Stomach (tissue), 9 donors: ENCODE data around the gene KLHDC7B. TPM values are rescaled to one million over a fixed set of nuclear protein-coding genes. Genes with fewer than 3 reads are reported as not detected.

Experiments used
- DNase-seq, 2 donors: peaks; one replicate each; pipeline versions ENCODE4 v3.0.0 to v3.0.0-alpha.2; 2013 to 2019
- H3K27ac ChIP-seq, 5 donors: fragments of 200-600 bp in 4 of 5; sonication (generic) in 4 of 5; one replicate each; pipeline ENCODE4 v1.5.1; 2013 to 2019; ENCODE audit warnings: mild to moderate bottlenecking in 1 of 5, moderate library complexity in 1 of 5
- H3K27me3 ChIP-seq, 3 donors: fragments of 200-600 bp; sonication (generic); one replicate each; pipeline ENCODE4 v1.5.1; 2017 to 2019; ENCODE audit warnings: mixed run types in 1 of 3
- H3K36me3 ChIP-seq, 4 donors: fragments of 200-600 bp; sonication (generic); 1 replicate in 3 of 4; 2 replicates in 1 of 4; pipeline ENCODE4 v1.5.1; 2016 to 2019
- H3K4me1 ChIP-seq, 4 donors: fragments of 200-600 bp; sonication (generic); one replicate each; pipeline ENCODE4 v1.5.1; 2016 to 2019
- H3K4me3 ChIP-seq, 4 donors: fragments of 200-600 bp; sonication (generic) in 3 of 4; one replicate each; pipeline ENCODE4 v1.5.1; 2016 to 2019; ENCODE audit warnings: mild to moderate bottlenecking in 1 of 4
- H3K9me3 ChIP-seq, 4 donors: fragments of 200-600 bp; sonication (generic); one replicate each; pipeline ENCODE4 v1.5.1; 2016 to 2019
- CTCF ChIP-seq, 7 experiments: fragments of 450-650 bp in 4 of 7; fragments of 200-600 bp in 3 of 7; sonication (generic) in 3 of 7; IDR thresholded peaks; one replicate each; pipeline ENCODE4 v1.5.1; 2016 to 2019; ENCODE audit warnings: antibody characterized with exemption in 7 of 7, control low read depth in 2 of 7, mild to moderate bottlenecking in 1 of 7
- EP300 ChIP-seq: sonication (generic); formaldehyde crosslinking; IDR thresholded peaks from one replicate; pipeline ENCODE4 v1.6.1; 2017; ENCODE audit warnings: antibody characterized with exemption
- POLR2A ChIP-seq, 4 donors: fragments of 450-650 bp; IDR thresholded peaks; one replicate each; pipeline ENCODE4 v1.6.1; 2016; ENCODE audit warnings: antibody characterized with exemption in 4 of 4, control low read depth in 2 of 4, mild to moderate bottlenecking in 1 of 4, moderate library complexity in 1 of 4
- POLR2AphosphoS5 ChIP-seq, 3 donors: sonication (generic); formaldehyde crosslinking; IDR thresholded peaks; one replicate each; pipeline ENCODE4 v1.6.1; 2016; ENCODE audit warnings: antibody characterized with exemption in 3 of 3
- WGBS, 5 donors: extraction: QIAGEN DNeasy Blood & Tissue Kit in 3 of 5; methylation state at CpG; one replicate each; pipeline versions ENCODE4 v1.1.5 to v1.1.7; 2013 to 2018; 5-methylcytosine and 5-hydroxymethylcytosine counted together
- intact Hi-C: fragments of 100-400 bp; cut with DNase I; formaldehyde crosslinking; loops from one replicate; pipeline ENCODE4 v1.15.1; 2023; ENCODE audit warnings: low total_unique reads
- polyA plus RNA-seq, 3 donors: library from polyadenylated mRNA; stranded (reverse); fragments of 200-250 nt; gene quantifications; one replicate each; pipeline ENCODE4 v1.2.3, GENCODE V29; 2013
- total RNA-seq, 5 donors: library from RNA; depleted of rRNA; stranded (reverse); fragments of >200 nt; gene quantifications; one replicate each; pipeline versions ENCODE4 v1.1.0 to v1.2.3, GENCODE V29; 2014 to 2016
- donor health status: healthy with polysubstance abuse.
- donor health status: Bipolar disorder and iron deficiency.
- donor health status: healthy.

Gene KLHDC7B
- total and polyA plus RNA-seq, 8 donors = 0.25 to 0.46 TPM; not detected in 6

DNA sequence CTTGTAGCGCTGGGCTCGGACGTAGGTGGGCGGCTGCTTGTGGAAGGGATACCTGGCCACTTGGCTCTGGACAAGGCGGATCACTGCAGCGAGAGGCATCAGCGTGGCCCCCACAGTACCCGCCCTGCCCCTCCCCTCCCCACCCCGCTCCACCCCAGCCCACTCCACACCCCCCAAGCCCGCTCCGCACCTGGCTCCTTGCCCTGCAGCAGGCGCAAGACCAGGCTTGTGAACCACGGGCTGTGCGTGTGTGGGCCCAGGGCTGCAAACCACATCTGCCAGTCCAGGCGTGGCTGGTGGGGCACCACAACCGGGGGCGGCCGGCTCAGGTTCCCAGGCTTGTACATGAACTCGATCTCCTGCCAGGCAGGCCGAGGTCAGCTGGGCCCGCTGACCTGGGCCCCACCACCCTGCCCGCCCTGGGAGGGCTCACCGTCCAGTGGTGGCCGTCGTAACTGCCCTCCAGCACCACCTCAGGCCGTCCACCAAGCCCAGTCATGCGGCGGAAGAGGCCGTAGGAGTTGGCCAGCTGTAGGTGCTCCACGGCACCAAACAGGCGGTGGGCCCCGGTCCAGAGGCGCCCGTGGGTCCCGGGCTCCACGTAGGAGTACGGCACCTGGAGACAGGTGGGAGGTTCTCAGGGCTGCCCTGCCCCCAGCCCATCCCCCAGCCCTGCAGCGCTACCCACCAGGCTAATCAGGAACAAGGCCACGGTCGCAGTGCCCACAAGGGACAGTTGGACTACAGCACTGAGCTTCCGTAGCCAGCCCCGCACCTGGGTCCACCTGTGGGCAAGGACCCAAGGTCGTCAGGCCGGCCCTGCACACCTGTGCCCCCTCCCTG is 41.1 kb upstream of the KLHDC7B start:
- Histone ChIP-seq H3K27me3 (no peaks in the 10 kb centered on the region), H3K36me3 (peaks cover 27 to 40% (median 39%) of the 10 kb centered on the region in 4 donors), H3K4me1 (peaks cover 22 to 39% (median 33%) of the 10 kb centered on the region in 4 donors), H3K27ac (no peak overlapping the region), H3K9me3 (no peaks in the 10 kb centered on the region), H3K4me3 (no peak overlapping the region)
- intact Hi-C loops = loop anchor here (10.0 kb wide), 1 partner anchor 250 kb away; the partner anchor contains the start of gene HDAC10
- no peak for TF ChIP-seq EP300
- TF ChIP-seq POLR2AphosphoS5 (IDR thresholded peaks at IDR 0.05) = no peak
- no peak for TF ChIP-seq CTCF (IDR thresholded peaks at IDR 0.05)
- TF ChIP-seq POLR2A (IDR thresholded peaks at IDR 0.05) = no peak
- whole genome bisulfite sequencing, 5 donors = 86 to 97% (median 91%) methylated on average over 23 to 44 of the region's 44 CpGs
- DNase-seq = peak in 1 of 2 donors; percentile 21

DNA sequence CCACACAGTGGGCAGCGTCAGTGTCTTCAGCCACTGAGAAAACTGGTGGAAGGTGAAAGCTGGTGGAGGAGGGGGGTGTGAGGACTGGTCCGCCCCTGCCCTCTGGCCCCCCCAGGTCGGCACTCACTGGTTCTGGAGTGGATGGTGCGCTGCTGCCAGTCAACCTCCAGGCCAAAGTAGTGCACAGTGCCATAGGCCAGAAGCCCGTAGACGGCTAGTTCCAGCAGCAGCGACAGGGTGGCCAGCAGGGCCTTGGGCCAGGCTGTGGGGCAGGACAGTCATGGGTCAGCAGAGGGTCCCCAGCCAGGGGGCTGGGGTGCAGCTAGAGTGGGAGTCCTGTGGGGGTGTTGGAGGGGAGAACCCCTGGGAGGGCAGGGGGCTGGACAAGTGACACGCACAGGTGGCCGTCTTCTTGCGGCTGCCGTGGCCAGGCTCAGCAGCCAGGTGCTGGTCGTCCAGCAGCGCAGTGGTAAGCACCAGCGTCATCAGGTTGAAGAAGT is 40.4 kb upstream of the KLHDC7B start:
- intact Hi-C loops = loop anchor here (10.0 kb wide), 1 partner anchor 251 kb away; the partner anchor contains the start of gene HDAC10
- Histone ChIP-seq H3K27me3 (no peaks in the 10 kb centered on the region), H3K27ac (no peak overlapping the region), H3K36me3 (peaks cover 27 to 41% (median 40%) of the 10 kb centered on the region in 4 donors), H3K4me1 (peaks cover 23 to 46% (median 37%) of the 10 kb centered on the region in 4 donors), H3K9me3 (no peaks in the 10 kb centered on the region), H3K4me3 (no peak overlapping the region)
- DNase-seq = no peak
- TF ChIP-seq CTCF (IDR thresholded peaks at IDR 0.05) = no peak
- no peak for TF ChIP-seq POLR2AphosphoS5 (IDR thresholded peaks at IDR 0.05)
- TF ChIP-seq POLR2A (IDR thresholded peaks at IDR 0.05) = no peak
- TF ChIP-seq EP300 = no peak
- WGBS, 5 donors = 84 to 98% (median 91%) methylated on average over 9 to 14 of the region's 14 CpGs

DNA sequence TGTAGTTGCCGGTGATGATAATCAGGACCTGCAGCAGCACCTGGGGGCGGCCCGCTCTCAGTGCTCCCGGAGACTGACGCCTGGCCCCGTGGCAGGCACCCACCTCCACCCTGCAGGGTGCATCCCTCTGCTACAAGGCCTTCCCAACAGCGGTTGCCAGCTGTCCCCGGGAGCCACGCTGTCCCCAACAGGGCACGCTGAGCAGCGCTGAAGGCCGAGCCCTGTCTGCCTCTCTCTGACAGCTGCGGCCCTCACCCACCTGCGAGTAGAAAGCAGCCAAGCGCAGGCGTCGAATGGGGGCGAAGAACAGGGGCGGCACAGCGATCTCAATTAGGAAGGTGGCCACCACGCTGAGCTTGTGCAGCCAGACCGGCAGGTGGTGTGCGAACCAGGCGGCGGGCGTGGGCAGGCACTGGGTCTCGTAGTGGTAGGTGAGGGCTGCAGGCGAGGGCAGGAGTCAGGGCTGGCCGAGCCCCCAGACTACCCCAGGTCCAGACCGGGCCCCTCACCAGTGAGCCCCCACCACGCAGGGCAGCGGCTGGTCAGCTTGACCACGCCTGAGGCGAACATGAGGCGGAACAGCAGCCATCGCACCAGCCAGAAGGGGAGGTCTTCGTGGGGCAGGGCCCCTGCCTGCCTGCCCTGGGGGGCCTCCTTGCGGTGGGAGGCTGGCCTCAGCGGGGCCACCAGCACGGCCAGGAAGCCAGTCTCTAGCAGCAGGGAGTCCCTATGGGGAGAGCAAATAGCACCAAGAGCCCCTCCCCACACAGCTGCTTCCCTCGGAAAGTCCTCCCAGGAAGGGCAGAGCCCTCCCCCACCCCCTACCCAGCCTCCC is 39.7 kb upstream of the KLHDC7B start:
- H3K27ac ChIP-seq = peak overlapping the region in 1 of 5 donors; percentile 98
- WGBS, 5 donors = 84 to 89% (median 88%) methylated on average over 22 to 41 of the region's 41 CpGs
- intact Hi-C loops = loop anchor here (10.0 kb wide), 1 partner anchor 251 kb away; the partner anchor contains the start of gene HDAC10

More for the DNA sequence above, 39.7 kb upstream of the KLHDC7B start:
- peak in 1 of 2 donors; percentile 27 for DNase-seq
- no peaks in the 10 kb centered on the region for H3K9me3 ChIP-seq
- H3K4me3 ChIP-seq = peak overlapping the region; percentile 76 to 99 (median 90)
- H3K27me3 ChIP-seq = no peaks in the 10 kb centered on the region
- peaks cover 27 to 48% (median 43%) of the 10 kb centered on the region in 4 donors for H3K36me3 ChIP-seq
- no peak for TF ChIP-seq POLR2AphosphoS5 (IDR thresholded peaks at IDR 0.05)
- TF ChIP-seq CTCF (IDR thresholded peaks at IDR 0.05) = no peak
- no peak for TF ChIP-seq POLR2A (IDR thresholded peaks at IDR 0.05)
- TF ChIP-seq EP300 = no peak
- peaks cover 23 to 46% (median 38%) of the 10 kb centered on the region in 4 donors for H3K4me1 ChIP-seq
